ENCODE results near the gene MARK2.

GRCh38 chr11:63870351-63871140, 31.6 kb downstream of the MARK2 start:
- TF ChIP-seq POLR2A (IDR thresholded peaks at IDR 0.05) = no peak
- TF ChIP-seq CTCF (IDR thresholded peaks at IDR 0.05) = no peak
- no peak for TF ChIP-seq POLR2AphosphoS5 (IDR thresholded peaks at IDR 0.05)
